Measurements from ENCODE around the gene SRR. TPM values are rescaled to one million over a fixed set of nuclear protein-coding genes. Genes with fewer than 3 reads are reported as not detected.

Gene SRR
- total RNA-seq, 2 experiments from 2014 or later: 9.6 to 12.7 TPM

DNA sequence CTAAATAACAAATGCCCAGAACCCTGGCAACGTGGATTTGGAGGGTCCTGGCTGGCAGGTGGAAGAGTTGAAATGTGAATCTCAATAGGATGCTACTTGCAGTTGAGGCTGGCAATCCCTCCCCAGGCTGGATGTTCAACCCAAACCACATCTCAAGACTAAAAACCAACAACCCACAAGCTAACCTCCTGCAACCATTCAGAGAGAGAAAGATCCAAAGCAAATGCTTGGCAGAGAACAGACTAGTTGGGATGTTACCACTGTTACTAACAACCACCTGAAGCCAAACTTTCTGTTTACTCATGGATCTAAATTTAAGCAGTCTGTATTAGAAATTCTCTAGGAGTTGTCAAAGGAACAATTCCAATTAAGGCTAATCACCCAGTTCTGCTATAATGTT lies 28.0 kb upstream of the SRR start:
- H3K27ac Mint-ChIP-seq: peak overlapping the region; percentile 68
- ATAC-seq (no peak), DNase-seq (no peak)
- ChIA-PET POLR2A (interaction anchor here (1.0 kb wide), 2 partner anchors 9 to 60 kb away, joined by 3 to 5 read pairs; no protein-coding TSS in a partner anchor), CTCF (interaction anchor here (0.6 to 3.2 kb wide), 2 partner anchors 31 to 182 kb away, joined by 3 to 14 read pairs; no protein-coding TSS in a partner anchor)
- no peaks in the 10 kb centered on the region for H3K27me3 Mint-ChIP-seq
- H3K9me3 Mint-ChIP-seq: no peaks in the 10 kb centered on the region
- intact Hi-C loops (cut with micrococcal nuclease): no loop called here
- H3K4me1 Mint-ChIP-seq (ENCODE audit: low read depth): peaks cover 52% of the 10 kb centered on the region
- peaks cover 54% of the 10 kb centered on the region for H3K36me3 Mint-ChIP-seq (ENCODE audit: low read depth)
- no peak overlapping the region for H3K4me3 Mint-ChIP-seq
- TF ChIP-seq, protein P1, sequence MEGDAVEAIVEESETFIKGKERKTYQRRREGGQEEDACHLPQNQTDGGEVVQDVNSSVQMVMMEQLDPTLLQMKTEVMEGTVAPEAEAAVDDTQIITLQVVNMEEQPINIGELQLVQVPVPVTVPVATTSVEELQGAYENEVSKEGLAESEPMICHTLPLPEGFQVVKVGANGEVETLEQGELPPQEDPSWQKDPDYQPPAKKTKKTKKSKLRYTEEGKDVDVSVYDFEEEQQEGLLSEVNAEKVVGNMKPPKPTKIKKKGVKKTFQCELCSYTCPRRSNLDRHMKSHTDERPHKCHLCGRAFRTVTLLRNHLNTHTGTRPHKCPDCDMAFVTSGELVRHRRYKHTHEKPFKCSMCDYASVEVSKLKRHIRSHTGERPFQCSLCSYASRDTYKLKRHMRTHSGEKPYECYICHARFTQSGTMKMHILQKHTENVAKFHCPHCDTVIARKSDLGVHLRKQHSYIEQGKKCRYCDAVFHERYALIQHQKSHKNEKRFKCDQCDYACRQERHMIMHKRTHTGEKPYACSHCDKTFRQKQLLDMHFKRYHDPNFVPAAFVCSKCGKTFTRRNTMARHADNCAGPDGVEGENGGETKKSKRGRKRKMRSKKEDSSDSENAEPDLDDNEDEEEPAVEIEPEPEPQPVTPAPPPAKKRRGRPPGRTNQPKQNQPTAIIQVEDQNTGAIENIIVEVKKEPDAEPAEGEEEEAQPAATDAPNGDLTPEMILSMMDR (IDR thresholded peaks at IDR 0.05): no peak

DNA sequence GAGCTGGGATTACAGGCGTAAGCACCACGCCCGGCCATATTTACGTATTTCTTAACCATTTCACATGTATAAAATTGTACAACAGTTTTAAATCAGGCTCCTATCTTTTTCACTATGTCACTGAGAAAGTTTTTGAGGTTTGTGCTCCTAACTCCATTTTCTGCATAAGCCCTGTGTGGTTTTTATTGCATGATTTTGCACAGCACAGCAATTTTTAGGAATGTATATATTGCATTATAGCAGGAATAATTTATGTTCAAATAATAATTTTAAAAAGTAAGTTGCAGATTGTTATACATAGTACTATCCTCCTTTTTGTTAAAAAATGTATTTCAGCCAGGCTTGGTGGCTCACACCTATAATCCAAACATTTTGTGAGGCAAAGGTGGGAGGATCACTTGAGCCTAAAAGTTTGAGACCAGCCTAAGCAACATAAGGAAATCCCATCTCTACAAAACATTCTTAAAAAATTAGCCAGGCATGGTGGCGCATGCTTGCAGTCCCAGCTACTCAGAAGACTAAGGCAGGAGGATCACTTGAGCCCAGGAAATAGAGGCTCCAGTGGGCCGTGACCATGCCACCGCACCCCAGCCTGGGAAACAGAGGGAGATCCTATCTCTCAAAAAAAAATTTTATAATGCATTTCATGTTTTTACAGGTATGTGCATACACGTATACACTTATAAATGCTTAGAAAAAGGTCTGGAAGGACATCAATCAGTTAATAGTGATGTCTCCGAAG lies 26.1 kb upstream of the SRR start:
- Mint-ChIP-seq H3K36me3 (ENCODE audit: low read depth) (peaks cover 58% of the 10 kb centered on the region), H3K27ac (no peak overlapping the region), H3K4me1 (ENCODE audit: low read depth) (peaks cover 54% of the 10 kb centered on the region), H3K4me3 (no peak overlapping the region), H3K9me3 (no peaks in the 10 kb centered on the region), H3K27me3 (no peaks in the 10 kb centered on the region)
- POLR2A ChIA-PET: no interaction called here
- CTCF ChIA-PET: no interaction called here
- ATAC-seq (no peak), DNase-seq (no peak)
- TF ChIP-seq, protein P1 (IDR thresholded peaks at IDR 0.05): no peak
- intact Hi-C loops (cut with micrococcal nuclease): no loop called here

DNA sequence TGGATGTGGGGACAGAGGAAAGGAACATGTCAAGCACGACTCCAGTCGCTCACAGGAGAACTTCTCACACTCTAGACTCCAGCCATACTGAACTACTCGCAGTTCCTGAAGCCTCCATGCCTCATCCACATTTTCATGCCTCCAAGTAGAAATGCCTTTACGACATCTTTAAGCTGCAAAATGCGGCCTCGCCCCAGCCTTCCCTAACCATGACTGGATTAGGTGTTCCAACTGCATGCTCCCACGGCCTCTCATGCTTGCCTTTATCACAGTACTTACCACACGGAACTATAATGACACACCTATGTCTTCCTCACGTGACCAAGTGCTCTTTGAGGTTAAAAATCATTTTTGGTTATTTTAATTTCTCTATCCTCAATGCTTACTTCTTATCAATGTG lies 24.0 kb upstream of the SRR start:
- H3K4me1 Mint-ChIP-seq (ENCODE audit: low read depth): peaks cover 47% of the 10 kb centered on the region
- no peaks in the 10 kb centered on the region for H3K9me3 Mint-ChIP-seq
- ATAC-seq (no peak), DNase-seq (no peak)
- TF ChIP-seq, protein P1 (IDR thresholded peaks at IDR 0.05): no peak
- H3K27me3 Mint-ChIP-seq: no peaks in the 10 kb centered on the region
- H3K27ac Mint-ChIP-seq: peak overlapping the region; percentile 43
- no peak overlapping the region for H3K4me3 Mint-ChIP-seq
- peaks cover 53% of the 10 kb centered on the region for H3K36me3 Mint-ChIP-seq (ENCODE audit: low read depth)
- CTCF ChIA-PET: interaction anchor here (1.9 to 7.0 kb wide), 4 partner anchors 10 to 224 kb away, joined by 9 to 96 read pairs (median 44); partner anchors contain the start of gene HIC1
- POLR2A ChIA-PET: interaction anchor here (0.7 to 1.5 kb wide), 3 partner anchors 13 to 28 kb away, joined by 3 read pairs; no protein-coding TSS in a partner anchor
- intact Hi-C loops (cut with micrococcal nuclease): no loop called here

DNA sequence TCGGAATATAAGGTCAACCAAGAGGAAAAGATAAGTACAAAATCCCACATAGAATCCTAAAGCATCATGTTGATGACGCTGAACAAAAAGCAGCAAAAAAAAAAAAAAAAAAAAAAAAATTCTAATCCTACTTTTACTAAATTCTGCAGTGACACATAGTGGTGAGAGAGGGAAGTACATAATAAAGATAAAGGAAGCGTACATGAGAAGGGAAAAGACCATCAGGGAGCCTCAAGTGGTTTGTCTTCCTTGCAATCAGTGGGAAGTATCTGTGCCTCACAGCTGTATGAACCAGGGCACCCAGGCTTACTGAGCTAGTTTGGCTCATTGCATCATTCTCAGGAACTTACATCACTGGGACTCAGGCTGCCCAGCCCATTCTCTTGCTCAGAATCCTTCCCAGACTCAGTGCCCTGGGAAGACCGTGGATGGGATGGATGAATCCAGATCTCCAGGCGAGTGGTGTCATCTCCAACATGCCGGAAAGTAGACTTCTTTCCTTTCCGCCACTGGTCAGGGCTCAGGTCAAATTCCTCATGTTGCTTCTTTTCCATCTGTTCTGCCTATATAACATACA lies 21.4 kb upstream of the SRR start:
- ATAC-seq (peak; percentile 81), DNase-seq (no peak)
- CTCF ChIA-PET: interaction anchor here (0.6 to 7.0 kb wide), 24 partner anchors 10 to 231 kb away, joined by 3 to 96 read pairs (median 4); partner anchors contain the start of gene HIC1
- Mint-ChIP-seq H3K4me3 (no peak overlapping the region), H3K4me1 (ENCODE audit: low read depth) (peaks cover 33% of the 10 kb centered on the region), H3K36me3 (ENCODE audit: low read depth) (peaks cover 47% of the 10 kb centered on the region), H3K27me3 (no peaks in the 10 kb centered on the region), H3K9me3 (no peaks in the 10 kb centered on the region), H3K27ac (peak overlapping the region; percentile 77)
- POLR2A ChIA-PET: interaction anchor here (1.3 to 2.1 kb wide), 5 partner anchors 11 to 20 kb away, joined by 3 to 9 read pairs (median 7); partner anchors contain the start of gene SMG6
- intact Hi-C loops (cut with micrococcal nuclease): no loop called here
- TF ChIP-seq, protein P1 (IDR thresholded peaks at IDR 0.05): peak; percentile 73

Data from activated CD8-positive, alpha-beta T cell treated with anti-CD3 and anti-CD28 coated beads for 36 hours (primary cell).